CD4-positive, alpha-beta memory T cell (primary cell): ENCODE results near the gene SNX24. TPM values are rescaled to one million over a fixed set of nuclear protein-coding genes. Genes with fewer than 3 reads are reported as not detected.

ENCODE experiments used
- CTCF ChIA-PET: fragments of 350-600 bp; sonication (Branson Sonifier 250); formaldehyde crosslinking; loops from one replicate; lab custom pipeline; 2021; ENCODE audit warnings: inconsistent platforms; ENCODE audit not compliant: partially characterized antibody; lab: Charles Lee
- POLR2A ChIA-PET: fragments of 350-600 bp; sonication (Branson Sonifier 250); formaldehyde crosslinking; loops from one replicate; lab custom pipeline; 2021; ENCODE audit not compliant: partially characterized antibody; lab: Charles Lee
- DNase-seq, 5 donors: peaks; one replicate each; pipeline versions ENCODE4 v3.0.0 to v3.0.0-alpha.2; 2020 to 2022; ENCODE audit warnings: mixed read lengths in 1 of 5
- H3K27ac ChIP-seq: one replicate; pipeline ENCODE4 v1.7.0; 2013; ENCODE audit warnings: low read depth, low read length
- H3K27me3 ChIP-seq: 2 replicates; pipeline ENCODE4 v1.7.0; 2013; ENCODE audit warnings: mild to moderate bottlenecking, low read length, moderate library complexity; ENCODE audit not compliant: insufficient read depth
- H3K36me3 ChIP-seq: 2 replicates; pipeline ENCODE4 v1.7.0; 2013; ENCODE audit warnings: mild to moderate bottlenecking, low read length, moderate library complexity; ENCODE audit not compliant: insufficient read depth
- H3K4me1 ChIP-seq: 2 replicates; pipeline ENCODE4 v1.7.0; 2013; ENCODE audit warnings: mild to moderate bottlenecking, low read length, moderate library complexity; ENCODE audit not compliant: insufficient read depth
- H3K4me3 ChIP-seq, 2 donors: one replicate each; pipeline ENCODE4 v1.7.0; 2013; ENCODE audit warnings: low read length in 2 of 2, mild to moderate bottlenecking in 1 of 2
- H3K9me3 ChIP-seq, 2 donors: one replicate each; pipeline ENCODE4 v1.7.0; 2013; ENCODE audit warnings: low read length in 2 of 2, control low read depth in 1 of 2; ENCODE audit not compliant: control insufficient read depth in 1 of 2
- H3K27ac Mint-ChIP-seq, 7 donors: one replicate each; pipeline ENCODE4 v1.8.0; 2020 to 2021; ENCODE audit warnings: mixed read lengths in 7 of 7, mild to moderate bottlenecking in 6 of 7, inconsistent platforms in 3 of 7, moderate library complexity in 3 of 7
- H3K27me3 Mint-ChIP-seq, 2 donors: one replicate each; pipeline ENCODE4 v1.8.0; 2020 to 2021; ENCODE audit warnings: mixed read lengths in 2 of 2
- H3K36me3 Mint-ChIP-seq, 2 donors: one replicate each; pipeline ENCODE4 v1.8.0; 2020 to 2021; ENCODE audit warnings: mixed read lengths in 2 of 2, inconsistent platforms in 1 of 2, mild to moderate bottlenecking in 1 of 2
- H3K4me1 Mint-ChIP-seq, 4 donors: one replicate each; pipeline ENCODE4 v1.8.0; 2020 to 2021; ENCODE audit warnings: mixed read lengths in 4 of 4, mild to moderate bottlenecking in 1 of 4
- H3K4me3 Mint-ChIP-seq, 8 donors: one replicate each; pipeline ENCODE4 v1.8.0; 2020 to 2021; ENCODE audit warnings: mixed read lengths in 8 of 8, mild to moderate bottlenecking in 7 of 8, moderate library complexity in 6 of 8, inconsistent platforms in 3 of 8
- H3K9me3 Mint-ChIP-seq, 8 donors: one replicate each; pipeline ENCODE4 v1.8.0; 2020 to 2021; ENCODE audit warnings: mixed read lengths in 8 of 8, mild to moderate bottlenecking in 5 of 8, inconsistent platforms in 3 of 8, moderate library complexity in 1 of 8
- intact Hi-C: fragments of 100-400 bp; cut with micrococcal nuclease; formaldehyde crosslinking; loops from one replicate; pipeline ENCODE4 v1.15.1; 2023
- polyA plus RNA-seq, 2 donors: library from polyadenylated mRNA; unstranded; fragments of 300-500 nt; fragmentation: Illumina TruSeq; gene quantifications; one replicate each; pipeline ENCODE4 v1.2.3, GENCODE V29; 2021
- total RNA-seq, 2 experiments: library from RNA; stranded (reverse); gene quantifications; one replicate each; pipeline ENCODE4 v1.2.3, GENCODE V29; 2021

SNX24 gene
- total and polyA plus RNA-seq, 4 experiments from 2014 or later = 2.7 to 7.2 (median 4.4) TPM

DNA sequence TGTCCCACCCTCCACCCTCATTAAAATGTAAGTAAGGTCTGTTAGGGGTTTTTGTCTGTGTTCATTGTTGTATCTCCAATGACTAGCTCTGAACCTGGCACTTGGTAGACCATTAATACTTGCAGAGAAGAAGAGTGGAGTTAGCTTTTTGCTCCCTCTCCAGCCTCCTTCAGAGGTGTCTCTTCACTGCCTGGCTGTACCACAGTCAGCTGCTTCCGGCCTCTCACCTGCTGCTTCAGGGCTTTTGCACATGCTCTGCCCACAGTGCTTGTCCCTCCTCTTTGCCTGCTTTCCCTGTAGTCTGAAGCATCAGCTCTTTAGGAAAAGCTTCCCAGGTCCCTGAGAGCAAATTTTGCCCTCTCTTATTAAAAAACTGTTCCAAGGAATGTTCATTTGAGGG lies 83.6 kb downstream of the SNX24 start:
- H3K36me3 Mint-ChIP-seq = peaks cover 0 to 11% of the 10 kb centered on the region in 2 donors
- H3K4me3 Mint-ChIP-seq = no peak overlapping the region
- H3K27me3 Mint-ChIP-seq = no peaks in the 10 kb centered on the region
- intact Hi-C loops = no loop called here
- peaks cover 0 to 1% (median 0%) of the 10 kb centered on the region in 4 donors for H3K4me1 Mint-ChIP-seq
- Histone ChIP-seq H3K36me3 (no peaks in the 10 kb centered on the region), H3K9me3 (no peaks in the 10 kb centered on the region), H3K27ac (no peak overlapping the region), H3K4me1 (no peaks in the 10 kb centered on the region), H3K27me3 (no peaks in the 10 kb centered on the region), H3K4me3 (no peak overlapping the region)
- H3K27ac Mint-ChIP-seq = no peak overlapping the region
- ChIA-PET POLR2A (no interaction called here), CTCF (no interaction called here)
- no peak for DNase-seq
- H3K9me3 Mint-ChIP-seq = peaks cover 0 to 2% (median 0%) of the 10 kb centered on the region in 8 donors

DNA sequence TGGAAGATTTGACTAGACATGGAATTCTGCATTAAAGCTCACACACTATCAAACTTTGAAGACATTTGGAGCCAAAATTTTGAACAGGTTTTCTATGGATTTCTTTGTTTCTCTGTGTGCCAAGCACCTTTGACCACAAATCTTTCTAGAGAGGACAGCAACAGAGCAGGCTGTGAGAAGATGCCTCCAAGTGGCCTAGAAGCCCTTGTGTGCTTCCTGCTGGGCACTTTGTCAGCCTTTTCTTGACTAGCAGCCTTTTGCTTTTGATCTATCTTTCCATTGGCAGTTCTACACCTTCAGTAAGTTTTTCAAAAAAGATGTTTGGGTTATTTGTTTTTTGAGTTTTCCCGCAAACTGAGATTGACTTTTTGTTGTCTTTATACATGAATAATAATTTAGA lies 84.6 kb downstream of the SNX24 start:
- intact Hi-C loops = no loop called here

DNA sequence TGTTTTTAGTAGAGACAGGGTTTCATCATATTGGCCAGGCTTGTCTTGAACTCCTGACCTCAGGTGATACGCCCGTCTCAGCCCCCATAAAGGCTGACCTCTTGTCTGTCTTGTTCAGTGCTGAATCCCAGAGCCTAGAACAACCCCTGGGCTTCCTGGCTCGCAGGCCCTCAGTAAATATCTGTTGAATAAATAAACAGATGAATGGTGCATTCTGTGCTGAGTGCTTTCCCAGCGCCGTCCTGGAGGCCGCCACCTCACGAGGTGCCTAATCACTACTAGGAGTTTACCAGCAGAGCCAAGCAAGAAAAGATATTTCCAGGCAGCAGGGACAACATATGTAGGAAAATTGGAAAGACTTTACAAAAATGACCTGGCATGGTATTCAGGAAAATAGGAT lies 88.5 kb downstream of the SNX24 start:
- no peak overlapping the region for H3K27ac ChIP-seq
- no peaks in the 10 kb centered on the region for H3K9me3 ChIP-seq
- Mint-ChIP-seq H3K36me3 (peaks cover 4 to 7% of the 10 kb centered on the region in 2 donors), H3K4me1 (peaks cover 0 to 2% (median 0%) of the 10 kb centered on the region in 4 donors), H3K27ac (peak overlapping the region in 1 of 7 donors; percentile 25), H3K9me3 (no peaks in the 10 kb centered on the region), H3K4me3 (no peak overlapping the region), H3K27me3 (no peaks in the 10 kb centered on the region)
- no peaks in the 10 kb centered on the region for H3K27me3 ChIP-seq
- intact Hi-C loops = no loop called here
- no peak overlapping the region for H3K4me3 ChIP-seq
- ChIA-PET CTCF (no interaction called here), POLR2A (no interaction called here)
- no peaks in the 10 kb centered on the region for H3K4me1 ChIP-seq
- no peaks in the 10 kb centered on the region for H3K36me3 ChIP-seq
- DNase-seq = no peak

More for the DNA sequence above, 84.6 kb downstream of the SNX24 start:
- Histone ChIP-seq H3K36me3 (no peaks in the 10 kb centered on the region), H3K27ac (no peak overlapping the region), H3K9me3 (no peaks in the 10 kb centered on the region), H3K27me3 (no peaks in the 10 kb centered on the region), H3K4me1 (no peaks in the 10 kb centered on the region), H3K4me3 (no peak overlapping the region)
- peaks cover 0 to 12% of the 10 kb centered on the region in 2 donors for H3K36me3 Mint-ChIP-seq
- POLR2A ChIA-PET = no interaction called here
- H3K9me3 Mint-ChIP-seq = peaks cover 0 to 2% (median 0%) of the 10 kb centered on the region in 8 donors
- no peak overlapping the region for H3K4me3 Mint-ChIP-seq
- H3K27me3 Mint-ChIP-seq = no peaks in the 10 kb centered on the region
- no peak for DNase-seq
- H3K27ac Mint-ChIP-seq = no peak overlapping the region
- CTCF ChIA-PET = no interaction called here
- H3K4me1 Mint-ChIP-seq = peaks cover 0 to 1% (median 0%) of the 10 kb centered on the region in 4 donors

DNA sequence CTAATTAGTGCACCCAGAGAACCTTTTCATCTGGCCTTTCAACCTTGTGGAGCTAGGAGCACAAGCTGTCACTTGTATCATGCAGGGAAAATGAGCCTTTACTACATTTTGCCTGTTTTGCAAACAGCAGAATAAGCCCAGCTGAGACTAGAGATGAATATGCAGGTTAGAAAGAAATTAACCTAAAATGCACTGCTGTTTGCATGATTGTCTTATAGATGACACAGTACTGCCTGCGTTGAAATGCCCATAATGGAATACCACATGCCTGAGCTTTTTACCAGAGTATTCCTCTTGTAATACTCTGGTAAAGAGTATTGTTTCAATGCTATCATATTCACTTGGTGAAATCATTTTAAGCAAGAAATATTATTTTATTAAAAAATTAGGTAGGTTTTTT lies 90.7 kb downstream of the SNX24 start:
- Histone ChIP-seq H3K4me3 (no peak overlapping the region), H3K36me3 (no peaks in the 10 kb centered on the region), H3K4me1 (no peaks in the 10 kb centered on the region), H3K27ac (no peak overlapping the region), H3K9me3 (no peaks in the 10 kb centered on the region), H3K27me3 (no peaks in the 10 kb centered on the region)
- ChIA-PET POLR2A (no interaction called here), CTCF (no interaction called here)
- Mint-ChIP-seq H3K36me3 (peaks cover 7 to 16% of the 10 kb centered on the region in 2 donors), H3K27me3 (no peaks in the 10 kb centered on the region), H3K4me1 (peaks cover 0 to 2% (median 0%) of the 10 kb centered on the region in 4 donors), H3K4me3 (no peak overlapping the region), H3K9me3 (no peaks in the 10 kb centered on the region), H3K27ac (peak overlapping the region in 1 of 7 donors; percentile 37)
- DNase-seq = no peak
- intact Hi-C loops = no loop called here

DNA sequence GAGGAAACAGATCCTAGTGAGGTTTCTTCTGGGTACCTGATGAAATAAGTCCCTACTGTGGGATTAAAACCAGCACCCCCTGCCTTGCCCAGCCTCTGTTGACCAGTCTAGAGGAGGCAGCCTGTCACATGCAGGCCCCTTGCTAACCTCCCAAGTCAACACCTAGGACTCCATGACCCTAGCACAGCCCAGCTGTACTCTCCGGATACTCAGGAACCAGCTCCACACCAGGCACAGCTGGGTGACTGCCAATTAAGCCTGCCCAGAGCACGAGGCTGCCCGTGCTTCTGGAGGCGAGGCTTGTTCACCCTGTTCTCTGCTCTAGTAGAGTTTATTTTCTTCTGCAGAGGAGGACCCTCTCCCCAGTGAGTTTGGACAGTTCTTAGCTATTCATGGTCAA lies 92.5 kb downstream of the SNX24 start:
- no peaks in the 10 kb centered on the region for H3K9me3 Mint-ChIP-seq
- H3K36me3 Mint-ChIP-seq = peaks cover 8 to 20% of the 10 kb centered on the region in 2 donors
- Histone ChIP-seq H3K4me1 (no peaks in the 10 kb centered on the region), H3K9me3 (no peaks in the 10 kb centered on the region), H3K36me3 (no peaks in the 10 kb centered on the region), H3K4me3 (no peak overlapping the region), H3K27me3 (no peaks in the 10 kb centered on the region), H3K27ac (no peak overlapping the region)
- peaks cover 0 to 2% (median 0%) of the 10 kb centered on the region in 4 donors for H3K4me1 Mint-ChIP-seq
- ChIA-PET POLR2A (no interaction called here), CTCF (no interaction called here)
- no peak for DNase-seq
- intact Hi-C loops = no loop called here
- H3K27ac Mint-ChIP-seq = no peak overlapping the region
- H3K4me3 Mint-ChIP-seq = no peak overlapping the region
- H3K27me3 Mint-ChIP-seq = no peaks in the 10 kb centered on the region

DNA sequence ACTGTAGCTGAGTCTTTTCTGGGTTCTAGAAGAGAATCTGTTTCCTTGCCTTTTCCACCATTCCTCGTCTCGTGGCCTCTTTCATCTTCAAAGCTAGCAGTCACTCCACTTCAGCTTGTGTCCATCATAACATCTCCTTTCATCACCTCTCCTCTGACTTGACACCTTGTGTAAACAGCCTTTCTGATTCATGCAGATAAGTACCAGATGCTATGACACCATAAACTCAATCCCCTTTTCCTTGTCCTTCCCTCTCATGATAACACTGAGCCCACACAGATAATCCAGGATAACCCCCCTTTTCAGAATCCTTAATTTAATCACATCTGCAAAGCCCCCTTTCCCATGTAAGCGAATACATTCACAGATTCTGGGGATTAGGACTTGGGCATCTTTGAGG lies 95.5 kb downstream of the SNX24 start:
- Mint-ChIP-seq H3K27ac (no peak overlapping the region), H3K9me3 (peaks cover 0 to 1% (median 0%) of the 10 kb centered on the region in 8 donors)

DNA sequence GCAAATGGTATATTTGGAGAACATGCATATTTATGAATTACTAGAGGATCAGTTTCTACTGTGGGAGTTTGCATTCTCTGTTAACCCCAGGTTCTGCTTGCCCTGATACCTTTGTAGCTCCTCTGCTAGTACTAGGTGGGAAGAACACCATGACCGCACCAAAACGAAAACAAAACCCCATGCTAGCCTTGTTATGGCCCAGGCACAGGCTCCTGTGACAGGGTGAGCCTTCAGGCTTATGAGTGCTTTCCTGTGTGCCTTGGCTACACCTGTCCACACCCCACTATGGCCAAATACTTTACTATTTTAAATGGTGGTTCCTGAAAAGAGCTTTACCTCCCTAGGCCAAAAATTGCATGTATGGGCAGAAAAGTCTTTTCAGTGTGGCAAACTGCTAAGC lies 96.3 kb downstream of the SNX24 start:
- POLR2A ChIA-PET = no interaction called here
- CTCF ChIA-PET = no interaction called here
- no peak overlapping the region for H3K27ac Mint-ChIP-seq
- Histone ChIP-seq H3K27ac (no peak overlapping the region), H3K27me3 (no peaks in the 10 kb centered on the region), H3K36me3 (no peaks in the 10 kb centered on the region), H3K9me3 (no peaks in the 10 kb centered on the region), H3K4me3 (no peak overlapping the region), H3K4me1 (no peaks in the 10 kb centered on the region)
- intact Hi-C loops = no loop called here
- H3K4me3 Mint-ChIP-seq = no peak overlapping the region
- no peak for DNase-seq
- peaks cover 12 to 33% of the 10 kb centered on the region in 2 donors for H3K36me3 Mint-ChIP-seq
- peaks cover 0 to 1% (median 0%) of the 10 kb centered on the region in 8 donors for H3K9me3 Mint-ChIP-seq
- peaks cover 0 to 2% (median 0%) of the 10 kb centered on the region in 4 donors for H3K4me1 Mint-ChIP-seq
- no peaks in the 10 kb centered on the region for H3K27me3 Mint-ChIP-seq

More for the DNA sequence above, 95.5 kb downstream of the SNX24 start:
- Mint-ChIP-seq H3K36me3 (peaks cover 10 to 24% of the 10 kb centered on the region in 2 donors), H3K4me1 (peaks cover 0 to 2% (median under 1%) of the 10 kb centered on the region in 4 donors), H3K27me3 (no peaks in the 10 kb centered on the region), H3K4me3 (no peak overlapping the region)
- Histone ChIP-seq H3K27me3 (no peaks in the 10 kb centered on the region), H3K27ac (no peak overlapping the region), H3K4me1 (no peaks in the 10 kb centered on the region), H3K9me3 (no peaks in the 10 kb centered on the region), H3K4me3 (no peak overlapping the region), H3K36me3 (no peaks in the 10 kb centered on the region)
- intact Hi-C loops = no loop called here
- no peak for DNase-seq
- ChIA-PET POLR2A (no interaction called here), CTCF (no interaction called here)
